Measurements from ENCODE around the gene CXCR2.

- TF ChIP-seq CTCF (IDR thresholded peaks at IDR 0.05 in 8 of 11, conservative IDR thresholded peaks at IDR 0.05 in 3 of 11) (no peak), POLR2A (IDR thresholded peaks at IDR 0.05) (no peak)
Measured at GRCh38 chr2:218145124-218145523, 19.3 kb downstream of the CXCR2 start.
